Activated T-cell treated with anti-CD3 and anti-CD28 coated beads, Interleukin-2, amount 50 U/mL, for 72 hours (primary cell): ENCODE data around the gene TLK1. TPM values are rescaled to one million over a fixed set of nuclear protein-coding genes. Genes with fewer than 3 reads are reported as not detected.
"Not testable (repeated sequence)": the region's sequence is repeated elsewhere in the genome, so short reads cannot be mapped to it uniquely, and the experiment has no call there.

ENCODE experiments used
- ATAC-seq, 2 donors: fragments of 150-1000 bp; cut with Tn5 transposase; replicated peaks in 1 of 2; 2 replicates each; pipeline ENCODE4 v1.10.0; 2021; ENCODE audit warnings: moderate library complexity in 2 of 2, mild to moderate bottlenecking in 1 of 2
- DNase-seq, 2 donors: peaks; one replicate each; pipeline ENCODE4 v3.0.0; 2021 to 2022; ENCODE audit warnings: mixed read lengths in 1 of 2
- H3K27ac Mint-ChIP-seq: one replicate; pipeline ENCODE4 v1.8.0; 2022; ENCODE audit warnings: mild to moderate bottlenecking, moderate library complexity, mixed read lengths
- H3K27me3 Mint-ChIP-seq: one replicate; pipeline ENCODE4 v1.8.0; 2022; ENCODE audit warnings: low read depth, mixed read lengths
- H3K36me3 Mint-ChIP-seq, 2 donors: one replicate each; pipeline ENCODE4 v1.8.0; 2022; ENCODE audit warnings: mixed read lengths in 2 of 2, mild to moderate bottlenecking in 1 of 2; ENCODE audit not compliant: insufficient read depth in 2 of 2
- H3K4me1 Mint-ChIP-seq: one replicate; pipeline ENCODE4 v1.8.0; 2022; ENCODE audit warnings: low read depth, mixed read lengths
- H3K4me3 Mint-ChIP-seq, 2 donors: one replicate each; pipeline ENCODE4 v1.8.0; 2022; ENCODE audit warnings: mild to moderate bottlenecking in 2 of 2, mixed read lengths in 2 of 2, moderate library complexity in 2 of 2
- H3K9me3 Mint-ChIP-seq, 2 donors: one replicate each; pipeline ENCODE4 v1.8.0; 2022; ENCODE audit warnings: mixed read lengths in 2 of 2
- total RNA-seq, 2 donors: library from RNA; stranded (reverse); gene quantifications; one replicate each; pipeline ENCODE4 v1.2.3, GENCODE V29; 2022

The TLK1 gene
- total RNA-seq, 2 donors from 2014 or later: 96.0 to 102 TPM

DNA sequence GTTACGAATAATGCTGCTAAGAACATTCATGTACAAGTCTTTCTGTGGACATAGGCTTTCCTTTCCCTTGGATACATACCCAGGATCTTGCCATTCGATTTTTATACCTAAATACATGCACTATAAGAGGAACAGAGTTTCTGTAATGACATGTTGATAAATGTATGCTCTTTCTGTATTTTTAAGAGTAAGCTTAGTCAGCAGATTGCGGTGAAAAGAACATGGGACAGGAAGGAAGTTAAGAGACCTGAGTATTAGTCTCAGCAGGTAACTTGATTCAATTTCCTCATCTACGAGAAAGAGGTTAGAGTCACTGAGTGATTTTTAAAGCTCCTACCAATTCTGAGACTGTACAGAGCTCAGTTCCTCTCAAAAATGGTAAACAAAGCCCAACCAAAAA is 2.6 kb upstream of the TLK1 start:
- peak in 1 of 2 donors; percentile 8 for ATAC-seq
- Mint-ChIP-seq H3K4me1 (peaks cover 35% of the 10 kb centered on the region), H3K9me3 (no peaks in the 10 kb centered on the region), H3K4me3 (peak overlapping the region; percentile 92), H3K27me3 (peaks cover 6% of the 10 kb centered on the region), H3K27ac (peak overlapping the region; percentile 51), H3K36me3 (peaks cover 7 to 8% of the 10 kb centered on the region in 2 donors)
- no peak for DNase-seq

GRCh38 chr2:171162522-171163197 is 2.0 kb upstream of the TLK1 start:
- H3K9me3 Mint-ChIP-seq, H3K36me3 Mint-ChIP-seq, H3K27me3 Mint-ChIP-seq, DNase-seq: not testable (repeated sequence)
- peak in 1 of 2 donors; percentile 3 for ATAC-seq
- Mint-ChIP-seq H3K4me1 (peaks cover 41% of the 10 kb centered on the region), H3K27ac (peak overlapping the region; percentile 51), H3K4me3 (peak overlapping the region; percentile 92)

DNA sequence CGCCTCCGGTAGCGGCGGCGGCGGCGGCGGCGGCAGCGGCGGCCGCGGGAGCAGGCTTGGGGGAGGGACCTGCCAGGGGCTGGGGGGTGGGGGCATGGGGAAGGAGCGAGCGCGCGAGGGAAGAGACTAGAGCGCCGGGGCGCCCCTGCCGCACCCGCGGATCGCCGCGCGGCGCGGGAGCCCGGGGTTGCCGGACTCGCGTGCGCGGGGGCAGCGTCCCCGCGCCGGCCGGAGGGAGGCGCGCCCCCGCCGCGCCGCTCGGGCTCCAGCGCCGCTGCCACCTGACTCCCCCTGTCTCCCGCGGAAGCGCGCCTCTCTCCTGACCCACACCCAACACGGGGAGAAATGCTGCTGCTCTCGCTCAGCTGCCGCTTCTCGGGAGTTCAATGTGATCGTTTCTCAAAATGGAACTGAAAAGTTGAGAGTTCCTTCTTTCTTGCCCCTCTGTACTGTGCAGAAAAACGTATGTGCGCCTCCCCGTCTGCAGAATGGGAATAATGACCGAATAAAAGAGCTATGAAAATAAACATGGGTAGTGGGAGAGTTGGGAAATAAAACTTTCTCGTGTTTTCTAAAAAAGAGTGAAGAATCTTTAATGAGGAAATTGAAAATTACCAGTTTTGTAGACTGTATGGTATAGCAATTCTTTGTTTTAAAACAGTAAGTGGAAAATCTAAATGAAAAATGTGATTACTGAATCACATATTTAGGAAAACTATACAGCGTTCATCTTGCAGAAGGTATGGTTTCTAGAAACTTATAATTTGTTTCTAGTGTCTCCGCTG is 455 bp upstream of the TLK1 start:
- peak overlapping the region; percentile 81 for H3K27ac Mint-ChIP-seq
- H3K36me3 Mint-ChIP-seq: peaks cover 7 to 8% of the 10 kb centered on the region in 2 donors
- peak overlapping the region; percentile 92 to 97 for H3K4me3 Mint-ChIP-seq
- no peaks in the 10 kb centered on the region for H3K9me3 Mint-ChIP-seq
- ATAC-seq: peak; percentile 59 to 61
- peaks cover 55% of the 10 kb centered on the region for H3K4me1 Mint-ChIP-seq
- no peaks in the 10 kb centered on the region for H3K27me3 Mint-ChIP-seq
- peak; percentile 72 to 75 for DNase-seq

- peak; percentile 21 to 26 for ATAC-seq
- peaks cover 71% of the 10 kb centered on the region for H3K4me1 Mint-ChIP-seq
- peak overlapping the region; percentile 97 for H3K4me3 Mint-ChIP-seq
- peak overlapping the region; percentile 94 for H3K27ac Mint-ChIP-seq
- no peaks in the 10 kb centered on the region for H3K27me3 Mint-ChIP-seq
- H3K36me3 Mint-ChIP-seq: peaks cover 8 to 10% of the 10 kb centered on the region in 2 donors
- peak; percentile 45 to 46 for DNase-seq
- H3K9me3 Mint-ChIP-seq: no peaks in the 10 kb centered on the region
Observed at GRCh38 chr2:171159372-171160118, 1.1 kb downstream of the TLK1 start.

DNA sequence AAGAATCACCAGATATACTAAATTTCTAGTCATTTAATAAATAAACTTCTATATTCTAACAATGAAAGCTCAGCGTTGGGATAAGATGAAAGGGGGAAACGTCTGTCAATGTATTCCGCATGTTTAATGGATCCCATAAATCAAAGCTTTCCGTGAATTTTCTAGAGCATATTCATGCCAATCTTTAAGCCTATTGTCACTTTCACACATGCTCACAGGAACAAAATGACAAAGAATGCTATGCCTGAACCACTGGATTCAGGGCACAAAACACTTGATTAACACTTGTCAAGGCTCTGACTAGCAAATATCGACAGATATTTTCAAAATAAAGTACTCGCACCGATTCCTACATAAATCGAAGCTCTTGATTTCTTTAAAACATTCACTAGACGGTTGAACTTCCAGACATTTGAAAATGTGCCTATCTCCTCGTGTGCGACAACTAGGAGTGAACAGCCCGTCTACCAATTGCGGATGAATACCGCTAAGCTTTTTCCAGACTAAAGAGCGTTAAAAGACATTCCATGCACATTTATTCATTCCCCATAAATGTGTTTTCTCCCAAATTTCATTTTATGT is 1.8 kb downstream of the TLK1 start:
- peak overlapping the region; percentile 97 for H3K4me3 Mint-ChIP-seq
- H3K4me1 Mint-ChIP-seq: peaks cover 76% of the 10 kb centered on the region
- DNase-seq (no peak), ATAC-seq (no peak)
- H3K36me3 Mint-ChIP-seq: peaks cover 8 to 10% of the 10 kb centered on the region in 2 donors
- H3K27ac Mint-ChIP-seq: peak overlapping the region; percentile 94
- no peaks in the 10 kb centered on the region for H3K27me3 Mint-ChIP-seq
- H3K9me3 Mint-ChIP-seq: no peaks in the 10 kb centered on the region

DNA sequence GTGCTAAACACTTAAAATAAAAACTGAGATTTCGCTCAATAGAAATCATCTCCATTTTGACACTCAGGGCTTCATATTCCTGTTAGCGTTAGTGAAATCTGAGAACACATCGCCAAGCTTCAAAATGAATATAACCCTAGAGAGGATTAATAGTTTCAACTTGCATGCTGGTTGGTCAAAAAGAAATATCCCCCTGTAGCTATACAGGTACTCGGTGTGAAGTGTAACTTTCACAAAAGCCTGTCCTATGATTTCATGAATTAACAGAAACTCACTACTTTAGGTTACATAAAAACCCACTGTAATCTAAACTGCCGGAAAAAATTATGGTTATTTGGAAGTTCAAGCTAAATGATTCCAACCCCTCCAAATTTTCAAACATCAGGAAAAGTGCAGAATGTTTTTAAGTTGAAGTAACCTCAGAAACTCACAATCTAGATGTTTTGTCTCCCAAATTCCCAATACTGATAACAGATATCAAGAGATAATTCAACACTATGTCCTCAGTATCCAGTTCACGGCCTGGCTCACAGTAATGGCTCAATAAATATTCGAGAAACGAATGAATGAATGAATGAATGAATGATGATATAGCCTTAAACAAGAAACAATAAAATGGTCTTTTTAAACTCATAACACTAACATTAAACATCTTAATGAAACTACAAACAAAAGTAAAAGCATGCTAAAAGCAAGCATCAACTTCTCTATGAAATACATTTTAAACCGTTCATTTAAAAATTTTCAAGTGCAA is 2.5 kb downstream of the TLK1 start:
- no peak for ATAC-seq
- no peaks in the 10 kb centered on the region for H3K27me3 Mint-ChIP-seq
- H3K4me1 Mint-ChIP-seq: peaks cover 75% of the 10 kb centered on the region
- H3K9me3 Mint-ChIP-seq: no peaks in the 10 kb centered on the region
- peak overlapping the region; percentile 60 for H3K27ac Mint-ChIP-seq
- DNase-seq: no peak
- H3K4me3 Mint-ChIP-seq: peak overlapping the region; percentile 97
- peaks cover 8 to 10% of the 10 kb centered on the region in 2 donors for H3K36me3 Mint-ChIP-seq

DNA sequence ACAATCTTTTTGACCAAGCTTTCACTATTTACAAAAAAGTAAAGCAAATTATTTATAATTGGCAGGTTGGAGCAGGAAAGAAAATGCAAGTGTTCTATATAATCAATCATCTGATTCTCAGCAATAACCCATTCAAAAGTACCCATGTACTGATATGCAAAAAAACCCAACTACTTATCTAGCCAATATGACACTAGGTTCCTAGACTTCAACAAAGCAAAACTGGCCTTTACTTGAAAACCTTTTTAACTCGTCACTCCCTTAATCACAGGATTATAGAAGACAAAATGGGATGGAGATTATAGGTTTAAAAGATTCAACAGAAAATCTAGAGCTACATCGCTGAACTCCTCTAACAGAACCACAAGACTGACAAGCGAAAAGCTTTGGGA is 3.6 kb downstream of the TLK1 start:
- ATAC-seq (no peak), DNase-seq (no peak)
- Mint-ChIP-seq H3K4me1 (peaks cover 72% of the 10 kb centered on the region), H3K4me3 (peak overlapping the region; percentile 58 to 69), H3K9me3 (no peaks in the 10 kb centered on the region), H3K27me3 (no peaks in the 10 kb centered on the region), H3K36me3 (peaks cover 8 to 11% of the 10 kb centered on the region in 2 donors), H3K27ac (no peak overlapping the region)

- Mint-ChIP-seq H3K4me1 (peaks cover 80% of the 10 kb centered on the region), H3K27ac (peak overlapping the region; percentile 24), H3K27me3 (no peaks in the 10 kb centered on the region), H3K9me3 (no peaks in the 10 kb centered on the region), H3K36me3 (peaks cover 1 to 8% of the 10 kb centered on the region in 2 donors), H3K4me3 (peak overlapping the region in 1 of 2 donors; percentile 16)
- DNase-seq (no peak), ATAC-seq (no peak)
Observed at GRCh38 chr2:171154348-171154747, 6.3 kb downstream of the TLK1 start.

DNA sequence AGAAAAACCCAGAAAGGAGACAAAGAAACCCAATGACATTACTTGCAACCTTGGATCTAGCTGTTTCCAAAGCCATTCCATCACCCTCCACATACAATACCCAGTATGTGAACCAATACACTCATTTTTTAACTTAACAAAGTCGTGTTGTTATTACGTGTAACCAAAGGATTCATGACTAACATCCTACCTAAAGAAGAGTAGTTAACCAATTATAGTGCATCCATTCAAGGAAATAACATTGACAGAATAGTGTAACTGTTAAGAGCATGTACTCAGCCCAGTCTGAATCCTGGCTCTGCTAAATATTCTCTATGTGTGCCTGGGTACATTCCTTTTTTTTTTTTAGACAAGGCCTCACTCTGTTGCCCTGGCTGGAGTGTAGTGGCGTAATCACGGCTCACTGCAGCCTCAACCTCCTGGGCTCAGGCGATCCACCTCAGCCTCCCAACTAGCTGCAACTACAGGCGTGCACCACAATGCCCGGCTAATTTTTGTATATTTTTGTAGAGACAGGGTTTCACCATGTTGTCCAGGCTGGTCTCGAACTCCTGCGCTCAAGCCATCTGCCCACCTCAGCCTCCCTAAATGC is 9.9 kb downstream of the TLK1 start:
- peaks cover 0 to 2% of the 10 kb centered on the region in 2 donors for H3K36me3 Mint-ChIP-seq
- DNase-seq (no peak), ATAC-seq (peak; percentile 59 to 88)
- H3K4me1 Mint-ChIP-seq: peaks cover 73% of the 10 kb centered on the region
- no peaks in the 10 kb centered on the region for H3K27me3 Mint-ChIP-seq
- H3K27ac Mint-ChIP-seq: no peak overlapping the region
- H3K4me3 Mint-ChIP-seq: peak overlapping the region in 1 of 2 donors; percentile 7
- no peaks in the 10 kb centered on the region for H3K9me3 Mint-ChIP-seq

GRCh38 chr2:171149986-171150693 is 10.6 kb downstream of the TLK1 start:
- Mint-ChIP-seq H3K4me1 (peaks cover 73% of the 10 kb centered on the region), H3K36me3 (peaks cover 0 to 2% of the 10 kb centered on the region in 2 donors), H3K27ac (no peak overlapping the region), H3K9me3 (no peaks in the 10 kb centered on the region), H3K27me3 (no peaks in the 10 kb centered on the region), H3K4me3 (peak overlapping the region in 1 of 2 donors; percentile 7)
- DNase-seq (peak; percentile 18 to 26), ATAC-seq (peak; percentile 64 to 65)

DNA sequence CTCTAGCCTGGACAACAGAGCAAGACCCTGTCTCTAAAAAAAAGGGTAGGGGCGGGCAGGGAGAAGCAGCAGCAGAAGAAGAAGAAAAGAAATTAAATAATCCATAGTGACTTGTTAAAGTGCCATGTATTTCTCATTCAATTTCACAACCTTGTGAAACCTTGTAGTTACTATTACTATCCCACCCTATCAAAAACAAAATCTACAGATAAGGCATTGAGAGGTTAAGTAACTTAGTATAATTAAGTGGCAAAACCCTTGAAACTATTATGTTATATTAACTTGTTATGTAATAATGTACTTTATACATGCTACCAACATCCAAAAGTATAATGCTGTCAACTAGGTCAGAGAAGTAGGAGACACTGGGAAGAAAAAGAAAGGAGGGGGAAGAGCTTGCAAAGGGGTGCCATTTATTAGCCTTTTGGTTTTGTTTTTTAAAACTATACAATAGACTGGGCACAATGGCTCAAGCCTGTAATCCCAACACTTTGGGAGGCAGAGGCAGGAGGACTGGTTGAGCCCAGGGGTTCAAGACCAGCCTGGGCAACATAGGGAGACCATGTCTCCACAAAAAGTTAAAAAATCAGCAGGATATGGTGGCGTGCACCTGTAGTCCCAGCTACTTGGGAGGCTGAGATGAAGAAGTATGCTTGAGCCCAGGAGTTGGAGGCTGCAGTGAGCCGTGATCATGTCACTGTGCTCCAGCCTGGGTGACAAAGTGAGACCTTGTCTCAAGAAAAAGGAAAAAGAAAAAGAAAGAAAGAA is 11.3 kb downstream of the TLK1 start:
- peaks cover 0 to 2% of the 10 kb centered on the region in 2 donors for H3K36me3 Mint-ChIP-seq
- peaks cover 73% of the 10 kb centered on the region for H3K4me1 Mint-ChIP-seq

More for the DNA sequence above, 11.3 kb downstream of the TLK1 start:
- no peaks in the 10 kb centered on the region for H3K9me3 Mint-ChIP-seq
- H3K27ac Mint-ChIP-seq: no peak overlapping the region
- no peak for ATAC-seq
- H3K4me3 Mint-ChIP-seq: no peak overlapping the region
- no peak for DNase-seq
- H3K27me3 Mint-ChIP-seq: no peaks in the 10 kb centered on the region
